NCI-H1417 treated with DMSO at 0.1 percent for 48 hours (cell line): Measurements from ENCODE around the gene PAGE2B.
"Not testable (repeated sequence)": the region's sequence is repeated elsewhere in the genome, so short reads cannot be mapped to it uniquely, and the experiment has no call there.

Experiments
- DNase-seq: peaks from one replicate; lab custom pipeline; 2025; lab: John Stamatoyannopoulos, UW

PAGE2B gene

GRCh38 chrX:55109306-55109705 lies 34.5 kb downstream of the PAGE2B start:
- DNase-seq = no peak

- no peak for DNase-seq
Observed at GRCh38 chrX:55111578-55112254, 36.9 kb downstream of the PAGE2B start.

DNA sequence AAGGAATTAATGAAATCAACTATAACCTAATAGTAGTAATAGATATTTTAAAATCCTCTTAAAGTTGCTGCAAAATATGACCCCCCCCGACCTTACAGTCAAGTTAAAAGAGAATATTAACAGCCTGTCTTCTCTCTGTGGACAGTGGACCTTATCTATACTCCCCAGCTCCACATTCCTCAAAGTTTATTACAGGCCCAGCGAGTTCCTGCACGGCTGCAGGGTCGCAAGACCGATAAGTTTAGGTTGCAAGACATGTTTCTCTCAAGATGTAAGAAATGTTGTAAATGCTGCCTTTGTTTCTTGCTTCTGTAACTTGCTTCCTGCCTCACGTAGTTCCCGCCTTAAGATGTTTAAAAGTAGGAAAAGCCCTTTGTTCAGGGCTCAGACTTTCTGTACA lies 41.8 kb downstream of the PAGE2B start:
- not testable (repeated sequence) for DNase-seq

- no peak for DNase-seq
Observed at GRCh38 chrX:55118574-55118973, 43.7 kb downstream of the PAGE2B start.

- no peak for DNase-seq
Observed at GRCh38 chrX:55119271-55119670, 44.4 kb downstream of the PAGE2B start.

- no peak for DNase-seq
Observed at GRCh38 chrX:55119712-55120111, 44.9 kb downstream of the PAGE2B start.

GRCh38 chrX:55120761-55121358 lies 46.0 kb downstream of the PAGE2B start:
- no peak for DNase-seq

DNA sequence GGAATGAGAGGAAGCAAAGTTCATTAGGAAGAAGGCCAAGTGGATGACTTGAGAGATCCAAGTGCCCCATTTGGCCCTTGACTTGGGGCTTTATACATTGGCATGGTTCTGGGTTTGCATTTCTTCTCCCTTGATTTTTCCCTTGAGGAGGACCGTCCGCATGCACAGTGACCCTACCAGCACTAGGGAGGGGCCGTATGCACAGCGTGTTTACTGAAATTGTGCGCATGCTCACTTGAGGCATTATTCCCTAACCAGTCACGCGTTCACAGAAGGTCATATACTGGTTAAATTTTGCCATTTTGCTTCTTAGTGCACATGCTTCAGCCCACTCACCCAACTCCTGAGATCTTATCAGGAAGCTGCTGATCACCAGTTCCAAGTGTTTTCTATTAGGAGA lies 49.1 kb downstream of the PAGE2B start:
- no peak for DNase-seq

GRCh38 chrX:55127692-55128091 lies 52.9 kb downstream of the PAGE2B start:
- DNase-seq = no peak
